Liver (tissue), 3 donors: ENCODE measurements around the gene SERTAD1.

Experiments
- ATF3 ChIP-seq: IDR thresholded peaks from 2 replicates; pipeline ENCODE4 v1.6.1; 2016; ENCODE audit warnings: antibody characterized with exemption
- CTCF ChIP-seq: fragments of 150-350 bp; IDR thresholded peaks from 2 replicates; pipeline ENCODE4 v1.5.1; 2017; ENCODE audit warnings: improper control_type of control experiment, low read depth, low read length; ENCODE audit not compliant: missing input control
- EGR1 ChIP-seq, 2 donors: IDR thresholded peaks; 2 replicates each; pipeline ENCODE4 v1.6.1; 2016 to 2018; ENCODE audit warnings: antibody characterized with exemption in 2 of 2, low read depth in 2 of 2
- GABPA ChIP-seq, 2 donors: IDR thresholded peaks in 1 of 2; conservative IDR thresholded peaks in 1 of 2; 2 replicates each; pipeline ENCODE4 v1.6.1; 2016; ENCODE audit warnings: antibody characterized with exemption in 2 of 2, mild to moderate bottlenecking in 1 of 2, moderate library complexity in 1 of 2
- HNF4G ChIP-seq: IDR thresholded peaks from 2 replicates; pipeline ENCODE4 v1.6.1; 2016; ENCODE audit warnings: antibody characterized with exemption
- JUND ChIP-seq, 2 donors: IDR thresholded peaks; 2 replicates each; pipeline ENCODE4 v1.6.1; 2016; ENCODE audit warnings: antibody characterized with exemption in 2 of 2
- MAX ChIP-seq: IDR thresholded peaks from 2 replicates; pipeline ENCODE4 v1.6.1; 2016; ENCODE audit warnings: antibody characterized with exemption
- RAD21 ChIP-seq, 2 donors: IDR thresholded peaks; 2 replicates each; pipeline ENCODE4 v1.6.1; 2016; ENCODE audit warnings: antibody characterized with exemption in 2 of 2, mild to moderate bottlenecking in 2 of 2
- REST ChIP-seq: IDR thresholded peaks from 2 replicates; pipeline ENCODE4 v1.6.1; 2016; ENCODE audit warnings: antibody characterized with exemption, mild to moderate bottlenecking
- RXRA ChIP-seq, 2 donors: IDR thresholded peaks; 2 replicates each; pipeline ENCODE4 v1.6.1; 2017 to 2018; ENCODE audit warnings: antibody characterized with exemption in 2 of 2, mild to moderate bottlenecking in 1 of 2
- SP1 ChIP-seq: IDR thresholded peaks from 2 replicates; pipeline ENCODE4 v1.6.1; 2018; ENCODE audit warnings: antibody characterized with exemption, mild to moderate bottlenecking
- TAF1 ChIP-seq: conservative IDR thresholded peaks from 2 replicates; pipeline ENCODE4 v1.6.1; 2016; ENCODE audit warnings: antibody characterized with exemption, mild to moderate bottlenecking
- YY1 ChIP-seq: IDR thresholded peaks from 2 replicates; pipeline ENCODE4 v1.6.1; 2016; ENCODE audit warnings: antibody characterized with exemption, mild to moderate bottlenecking
- TF ChIP-seq, protein P1 (sequence below): IDR thresholded peaks from 2 replicates; pipeline ENCODE4 v1.6.1; 2016; ENCODE audit warnings: antibody characterized with exemption
- donor health status: healthy.
- donor health status: healthy.

GRCh38 chr19:40419066-40419612 is 6.7 kb downstream of the SERTAD1 start:
- TF ChIP-seq REST (no peak), CTCF (no peak), YY1 (no peak), MAX (no peak), GABPA (IDR thresholded peaks at IDR 0.05 in 1 of 2, conservative IDR thresholded peaks at IDR 0.05 in 1 of 2) (no peak), TAF1 (no peak), SP1 (no peak), ATF3 (no peak), EGR1 (IDR thresholded peaks at IDR 0.05; ENCODE audit: low read depth in 2 of 2) (no peak), RAD21 (IDR thresholded peaks at IDR 0.05) (no peak), JUND (IDR thresholded peaks at IDR 0.05) (no peak), RXRA (IDR thresholded peaks at IDR 0.05) (no peak), HNF4G (no peak)
- TF ChIP-seq, protein P1, sequence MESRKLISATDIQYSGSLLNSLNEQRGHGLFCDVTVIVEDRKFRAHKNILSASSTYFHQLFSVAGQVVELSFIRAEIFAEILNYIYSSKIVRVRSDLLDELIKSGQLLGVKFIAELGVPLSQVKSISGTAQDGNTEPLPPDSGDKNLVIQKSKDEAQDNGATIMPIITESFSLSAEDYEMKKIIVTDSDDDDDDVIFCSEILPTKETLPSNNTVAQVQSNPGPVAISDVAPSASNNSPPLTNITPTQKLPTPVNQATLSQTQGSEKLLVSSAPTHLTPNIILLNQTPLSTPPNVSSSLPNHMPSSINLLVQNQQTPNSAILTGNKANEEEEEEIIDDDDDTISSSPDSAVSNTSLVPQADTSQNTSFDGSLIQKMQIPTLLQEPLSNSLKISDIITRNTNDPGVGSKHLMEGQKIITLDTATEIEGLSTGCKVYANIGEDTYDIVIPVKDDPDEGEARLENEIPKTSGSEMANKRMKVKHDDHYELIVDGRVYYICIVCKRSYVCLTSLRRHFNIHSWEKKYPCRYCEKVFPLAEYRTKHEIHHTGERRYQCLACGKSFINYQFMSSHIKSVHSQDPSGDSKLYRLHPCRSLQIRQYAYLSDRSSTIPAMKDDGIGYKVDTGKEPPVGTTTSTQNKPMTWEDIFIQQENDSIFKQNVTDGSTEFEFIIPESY: no peak
